HG03108 (cell line): ENCODE data around the gene PXDN.

ENCODE experiments used
- ATAC-seq: cut with Tn5 transposase; IDR thresholded peaks from one replicate; pipeline ENCODE4 v1.9.1; 2021; ENCODE audit warnings: moderate library complexity; ENCODE audit not compliant: unreplicated experiment

Gene PXDN

DNA sequence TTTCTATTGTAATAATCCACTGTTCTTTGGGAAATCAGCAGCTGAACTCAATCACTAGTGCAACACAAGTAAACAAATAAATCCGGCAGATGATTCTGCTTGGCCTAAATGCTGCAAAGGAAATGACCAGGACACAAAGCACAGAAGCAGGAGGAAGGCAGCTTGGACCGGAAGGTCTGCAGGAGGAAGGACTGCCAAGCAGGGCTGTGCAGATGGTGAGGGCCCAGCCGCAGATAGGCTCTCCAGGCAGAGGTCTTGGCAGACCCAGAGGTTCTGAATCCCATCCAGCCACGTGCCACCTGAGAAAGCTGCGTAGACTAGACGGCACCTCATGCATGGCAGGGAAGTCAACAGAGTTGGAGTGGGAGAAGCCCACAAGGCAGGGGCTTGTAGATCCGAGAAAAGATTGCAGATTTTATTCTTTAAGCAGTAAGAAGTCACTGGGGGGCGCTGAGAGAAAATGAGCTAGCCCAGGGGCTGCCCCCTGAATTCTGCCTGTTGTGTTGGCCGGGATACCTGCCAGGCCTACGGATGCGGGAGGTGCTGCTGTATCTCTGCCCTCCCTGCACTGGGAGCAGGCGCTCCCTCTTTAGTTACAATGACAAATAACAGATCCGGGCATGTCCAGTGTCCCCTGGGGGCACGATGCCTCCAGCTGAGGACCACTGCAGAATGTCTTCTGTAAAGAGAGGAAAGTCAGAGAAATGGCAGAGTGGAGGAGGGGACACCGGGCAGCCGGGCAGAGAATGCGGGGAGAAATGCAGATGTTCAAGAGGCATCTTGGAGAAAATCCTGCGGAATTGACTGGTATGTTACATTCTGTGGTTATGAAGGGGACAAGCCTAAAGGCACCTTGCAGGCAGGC, 153.5 kb downstream of the PXDN start:
- no peak for ATAC-seq

DNA sequence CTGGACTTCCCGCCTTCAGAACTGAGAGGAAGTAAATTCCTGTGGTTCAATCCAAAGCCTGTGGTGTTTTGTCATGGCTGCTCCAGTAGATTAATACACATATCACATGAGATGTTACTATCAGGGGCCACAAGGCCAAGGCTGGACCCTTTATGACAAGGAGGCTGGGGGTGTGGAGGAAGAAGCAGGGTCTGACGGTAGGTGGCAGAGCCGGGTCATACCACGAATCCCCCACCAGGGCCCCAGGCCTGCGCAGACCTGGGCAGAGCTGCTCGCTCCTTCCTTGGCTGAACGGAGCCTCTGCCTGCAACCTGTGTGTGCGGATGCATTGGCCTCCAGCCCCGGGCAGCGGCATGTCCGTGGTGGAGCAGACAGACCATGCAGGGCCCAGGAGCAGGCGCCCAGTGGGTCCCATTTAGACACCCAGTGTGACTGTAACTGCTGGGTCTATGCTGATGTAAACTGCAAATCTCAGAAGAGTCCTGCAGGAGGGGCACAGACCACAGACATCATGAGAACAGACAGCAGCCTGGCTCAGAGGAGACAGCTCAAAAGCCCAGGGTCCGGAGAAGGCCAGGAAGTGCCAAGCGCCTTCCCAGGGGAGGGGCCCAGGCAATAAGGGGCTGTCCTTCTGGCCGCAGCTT, 155.2 kb downstream of the PXDN start:
- no peak for ATAC-seq

- no peak for ATAC-seq
These were observed 156.0 kb downstream of the PXDN start for GRCh38 chr2:1588051-1588977.

- no peak for ATAC-seq
These were observed 157.1 kb downstream of the PXDN start for GRCh38 chr2:1586923-1587840.

DNA sequence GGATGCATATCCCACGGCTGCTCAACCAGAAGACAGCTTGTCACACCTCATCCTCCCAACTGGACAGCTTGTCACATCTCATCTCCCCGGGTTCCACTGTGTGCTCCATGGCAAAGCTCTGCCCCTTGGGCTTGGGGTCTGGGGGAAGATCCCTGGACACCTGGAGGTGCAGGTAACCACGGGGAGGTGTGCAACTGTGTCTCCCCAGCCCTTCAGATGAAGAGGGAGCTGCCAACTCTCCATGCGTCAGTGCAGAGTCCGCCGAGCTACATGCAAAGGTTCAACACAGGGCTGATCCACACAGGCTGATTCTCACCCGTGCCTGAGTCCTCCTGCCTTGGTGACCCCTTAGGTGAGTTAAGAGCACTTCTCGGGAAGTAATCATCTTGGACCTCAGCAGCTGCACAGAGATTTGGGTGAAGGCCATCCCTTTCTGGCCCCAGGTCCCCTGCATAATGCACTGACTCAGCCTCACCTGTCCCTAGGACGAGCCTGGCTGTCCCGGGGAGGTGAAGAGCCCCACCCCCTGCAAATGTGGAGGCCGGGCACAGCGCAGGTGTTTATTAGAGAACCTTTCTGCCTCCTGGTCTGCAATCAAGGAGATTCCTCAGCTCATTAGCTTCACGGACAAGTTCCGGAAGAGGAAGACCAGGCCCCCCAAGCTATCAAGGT, 157.9 kb downstream of the PXDN start:
- no peak for ATAC-seq

GRCh38 chr2:1585635-1586034, 158.7 kb downstream of the PXDN start:
- ATAC-seq = no peak

DNA sequence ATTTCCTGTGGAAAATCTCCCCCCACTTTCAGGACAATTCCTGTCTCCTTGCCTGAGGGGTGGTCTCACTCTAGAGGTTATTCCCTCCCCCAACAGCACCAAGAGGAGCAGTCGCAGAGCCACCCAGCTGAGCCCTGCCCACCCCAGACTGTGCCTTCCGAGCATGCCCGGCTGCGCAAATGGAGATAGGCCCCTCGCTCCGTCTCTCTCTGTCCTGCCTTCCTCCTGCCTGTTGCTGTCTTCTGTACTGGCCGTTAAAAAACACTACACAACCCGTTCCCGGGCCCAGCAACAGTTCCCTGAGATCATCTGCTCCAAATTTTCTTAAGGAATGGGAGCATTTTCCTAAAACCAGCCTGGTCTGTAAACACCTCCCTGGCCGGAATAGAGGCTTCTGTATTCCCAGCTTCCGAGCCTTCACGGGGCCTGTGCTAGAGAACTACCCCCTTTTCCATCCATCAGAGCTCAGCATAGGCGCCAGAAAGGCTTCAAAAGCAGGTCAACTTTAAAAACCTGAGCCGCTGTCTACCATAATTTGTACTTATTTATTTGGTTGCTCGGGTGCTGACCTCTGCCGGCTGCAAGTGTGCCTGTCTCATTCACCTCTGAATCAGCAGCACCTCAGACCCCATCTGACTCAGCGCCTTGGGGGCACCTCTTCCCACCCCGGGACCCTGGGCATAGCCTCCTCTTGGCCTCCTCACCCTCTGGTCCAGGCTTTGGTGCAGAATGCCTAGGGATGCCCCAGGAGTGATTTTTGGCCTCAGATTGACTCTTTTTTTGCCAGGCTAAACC, 159.4 kb downstream of the PXDN start:
- no peak for ATAC-seq

DNA sequence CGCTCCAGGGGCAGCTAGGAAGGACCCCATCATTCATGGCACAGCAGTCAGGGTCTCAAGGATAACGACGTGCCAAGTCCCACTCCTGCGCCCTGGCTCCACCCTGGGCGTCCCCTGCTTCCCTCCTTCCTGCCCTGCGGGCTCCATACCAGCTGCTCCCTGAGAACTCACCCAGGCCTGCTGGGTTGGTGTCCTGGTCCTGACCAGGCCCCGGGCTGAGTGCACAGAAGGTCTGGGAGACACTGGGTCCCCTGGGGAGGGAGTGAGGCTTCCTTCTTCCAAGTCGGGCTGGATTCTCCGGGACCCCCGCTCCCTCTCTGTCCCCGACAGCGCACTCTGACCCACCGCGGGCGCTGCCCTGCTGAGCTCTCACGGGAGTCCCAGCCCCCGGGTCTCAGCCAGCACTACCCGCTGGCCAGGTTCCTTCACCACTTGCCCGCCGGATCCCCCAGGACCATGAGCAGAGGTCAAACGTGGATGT, 160.2 kb downstream of the PXDN start:
- no peak for ATAC-seq

DNA sequence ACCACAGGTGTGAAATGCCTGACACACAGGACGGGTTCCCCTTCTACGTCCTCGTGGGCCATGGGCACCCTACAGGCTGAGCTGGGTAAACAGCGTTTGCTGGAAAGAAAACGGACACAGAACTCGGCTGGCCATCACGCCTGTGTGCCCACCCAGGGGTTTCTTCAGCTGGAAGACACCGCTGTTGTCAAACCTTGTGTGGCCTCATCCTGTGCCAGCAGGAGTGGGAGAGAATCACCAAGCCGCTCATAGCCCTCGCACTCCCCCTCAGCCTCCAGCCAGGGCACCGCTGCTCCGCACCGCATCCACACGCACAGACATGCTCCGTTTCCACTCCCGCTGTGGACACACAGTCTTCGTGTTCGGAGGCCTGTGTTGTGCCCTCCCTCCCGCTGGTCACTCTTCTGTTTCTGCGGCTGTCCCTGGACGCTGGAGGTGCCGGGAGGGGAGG, 161.4 kb downstream of the PXDN start:
- ATAC-seq = no peak

DNA sequence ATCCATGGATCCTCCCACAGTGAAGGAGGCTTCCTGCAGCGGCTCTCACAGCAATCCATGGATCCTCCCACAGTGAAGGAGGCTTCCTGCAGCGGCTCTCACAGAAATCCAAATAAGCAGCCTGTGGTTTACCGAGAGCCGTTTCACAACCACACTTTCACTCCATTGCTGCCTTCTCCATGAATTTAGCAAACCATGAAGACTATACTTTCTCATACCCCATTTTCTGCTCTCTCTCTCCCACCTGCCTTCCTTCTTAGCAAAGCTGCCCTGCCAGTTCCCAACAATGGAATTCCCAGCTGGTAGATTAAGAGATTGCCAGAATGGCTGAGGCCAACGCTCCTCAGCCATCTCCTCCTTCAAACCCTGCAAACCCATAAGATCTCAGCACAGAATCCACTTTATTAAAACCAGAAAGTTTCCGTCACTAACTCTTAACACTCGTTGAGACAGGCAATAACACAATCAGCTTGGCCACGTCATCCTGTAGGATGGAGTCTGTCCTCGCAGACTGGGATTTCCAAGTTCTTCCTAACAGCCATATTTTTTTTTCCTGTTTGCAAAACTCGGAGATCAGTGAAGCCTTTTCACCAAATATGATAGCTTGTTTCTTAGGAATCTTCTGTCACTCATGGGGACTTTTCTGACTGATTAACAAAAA, 162.2 kb downstream of the PXDN start:
- ATAC-seq = no peak
